CD4-positive, alpha-beta T cell treated with Interleukin-1 beta for 1 hour (primary cell): ENCODE measurements around the gene ELK3.

Experiments used
- DNase-seq, 2 donors: peaks; one replicate each; pipeline ENCODE4 v3.0.0-alpha.2; 2020 to 2022

ELK3 gene

DNA sequence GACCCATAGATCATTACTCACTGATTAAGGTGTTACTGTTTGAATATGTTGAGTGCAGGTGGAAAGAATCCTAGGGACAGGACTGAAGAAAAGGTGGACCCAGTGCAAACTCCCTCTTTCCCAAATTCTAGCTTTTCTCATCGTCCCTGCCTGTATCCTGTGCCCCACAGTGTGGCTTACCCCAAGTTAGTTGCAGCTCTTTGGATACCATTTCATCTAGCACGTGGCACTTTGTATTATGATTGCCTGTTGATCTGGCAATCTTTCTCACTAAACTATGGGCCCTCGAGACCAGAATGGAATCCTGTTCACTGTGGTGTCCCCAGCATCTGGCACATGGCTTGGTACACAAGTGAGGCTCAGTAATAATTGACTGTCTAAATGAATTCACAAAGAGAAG lies 66.5 kb downstream of the ELK3 start:
- no peak for DNase-seq

DNA sequence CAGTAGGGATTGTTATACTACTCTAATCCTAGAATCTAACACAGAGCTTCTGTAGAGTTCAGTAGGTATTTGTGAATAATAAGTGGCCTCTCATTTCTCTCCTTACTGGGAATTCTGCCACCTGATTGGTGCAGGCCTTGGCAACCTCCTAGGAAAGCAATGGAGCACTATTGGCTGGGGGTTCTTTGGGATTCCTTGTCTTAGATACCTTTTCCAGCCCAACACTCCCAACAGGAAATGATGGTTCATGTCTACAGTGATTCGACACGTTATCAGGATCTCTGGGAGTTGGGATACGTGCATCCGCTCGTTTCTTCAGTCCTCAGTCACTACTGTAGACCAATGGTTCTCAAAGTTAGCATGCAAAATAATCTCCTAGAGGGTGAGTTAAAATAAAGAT lies 67.4 kb downstream of the ELK3 start:
- no peak for DNase-seq

DNA sequence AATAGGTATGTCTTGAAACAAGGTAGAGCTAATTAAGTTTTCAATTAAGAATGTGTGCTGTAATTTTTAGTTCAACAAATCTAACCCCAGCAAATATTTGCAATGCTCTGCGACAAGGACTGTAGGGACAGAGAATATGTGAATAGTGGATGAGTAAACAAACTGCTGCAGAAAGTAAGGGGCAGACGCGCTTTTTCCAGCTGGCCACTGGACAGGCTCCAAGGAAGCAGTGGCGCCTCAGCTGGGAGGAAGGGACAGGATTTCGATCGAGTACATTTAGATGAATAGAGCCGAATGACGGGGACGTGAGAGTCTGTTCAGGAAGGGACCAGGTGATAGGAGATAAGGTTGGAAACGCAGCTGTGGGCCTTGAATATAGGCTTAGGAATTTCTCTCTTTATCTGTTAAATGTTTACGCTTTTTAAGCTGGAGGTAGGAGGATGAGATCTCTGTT lies 69.3 kb downstream of the ELK3 start:
- DNase-seq = no peak

DNA sequence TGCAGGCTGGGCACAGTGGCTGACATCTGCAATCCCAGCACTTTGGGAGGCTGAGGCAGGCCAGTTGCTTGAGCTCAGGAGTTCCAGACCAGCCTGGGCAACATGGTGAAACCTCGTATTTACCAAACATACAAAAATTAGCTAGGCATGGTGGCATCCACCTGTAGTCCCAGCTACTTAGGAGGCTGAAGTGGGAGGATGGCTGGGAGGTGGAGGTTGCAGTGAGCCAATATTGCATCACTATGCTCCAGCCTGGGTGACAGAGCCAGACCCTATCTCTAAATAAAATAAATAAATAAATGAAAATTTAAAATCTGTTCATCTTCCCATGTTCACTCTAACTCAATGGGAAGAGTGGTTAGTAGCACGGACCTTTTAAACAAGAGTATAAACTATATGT lies 71.2 kb downstream of the ELK3 start:
- no peak for DNase-seq

DNA sequence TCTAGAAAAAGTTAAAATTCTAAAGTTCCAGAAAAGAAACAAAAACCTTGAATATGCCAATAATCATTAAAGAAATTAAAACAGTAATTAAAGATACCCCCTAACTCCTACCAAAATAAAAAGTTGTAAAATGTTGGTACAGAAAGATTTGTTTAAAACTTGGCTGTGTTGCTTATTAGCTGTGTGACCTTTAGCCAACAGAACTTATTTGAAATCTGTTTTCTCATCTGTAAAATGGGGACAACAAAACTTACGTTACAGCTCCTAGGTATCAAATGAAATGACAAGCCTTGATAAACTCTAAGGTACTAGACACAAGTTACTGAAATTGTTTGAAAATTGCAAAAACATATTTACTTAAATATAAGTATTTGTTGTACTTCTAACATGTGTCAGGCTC lies 71.7 kb downstream of the ELK3 start:
- DNase-seq = no peak

DNA sequence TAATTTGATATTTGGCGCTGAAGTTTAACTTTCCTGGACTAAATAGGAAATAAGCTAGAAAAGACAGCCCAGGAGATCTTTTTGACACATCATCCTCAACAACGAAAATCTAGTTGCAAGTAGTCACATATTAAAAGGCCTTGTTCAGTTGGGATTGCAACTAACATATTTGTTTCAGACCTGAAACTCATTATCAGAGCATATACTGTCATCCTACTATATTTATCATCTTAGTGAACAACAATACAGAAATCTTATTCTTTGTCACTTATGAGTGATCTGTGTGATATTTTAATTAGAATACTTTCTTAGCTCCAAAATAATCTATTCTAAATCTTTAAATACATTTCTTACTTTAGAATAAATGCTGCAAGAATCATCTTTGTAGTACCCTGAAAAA lies 72.1 kb downstream of the ELK3 start:
- DNase-seq = no peak

DNA sequence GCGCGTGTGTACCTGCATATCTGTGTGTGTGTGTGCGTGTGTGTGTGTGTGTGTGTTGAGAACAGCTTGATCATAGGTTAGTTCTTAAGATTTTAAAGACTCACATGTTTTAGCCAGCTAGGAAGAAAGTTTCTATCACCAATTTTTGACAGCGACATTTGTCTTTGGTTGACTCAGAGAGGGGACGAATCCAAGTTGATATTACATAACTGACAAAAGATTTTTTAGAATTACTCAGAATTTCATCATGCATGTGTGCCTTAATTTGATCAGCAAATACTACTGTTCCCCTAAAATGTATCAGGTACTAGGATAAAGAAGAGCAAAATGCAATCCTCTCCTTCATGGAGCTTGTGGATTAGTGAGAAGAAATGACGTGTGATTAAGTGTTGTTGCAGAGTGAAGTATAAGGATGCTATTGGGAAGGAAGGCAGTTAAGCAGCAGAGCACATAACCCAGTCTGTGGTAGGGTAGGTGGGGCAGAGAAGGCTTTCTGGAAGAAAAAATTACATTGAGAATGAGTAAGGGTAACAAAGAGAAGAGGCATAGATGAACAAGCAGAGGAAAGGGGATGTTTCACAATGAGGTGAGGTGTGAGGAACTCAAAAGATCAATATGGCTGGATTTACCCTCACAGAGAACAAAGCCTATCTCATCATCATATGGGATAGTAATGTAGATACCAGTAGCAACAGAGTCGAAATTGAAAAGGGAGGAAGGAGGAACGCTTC lies 77.5 kb downstream of the ELK3 start:
- DNase-seq = no peak

DNA sequence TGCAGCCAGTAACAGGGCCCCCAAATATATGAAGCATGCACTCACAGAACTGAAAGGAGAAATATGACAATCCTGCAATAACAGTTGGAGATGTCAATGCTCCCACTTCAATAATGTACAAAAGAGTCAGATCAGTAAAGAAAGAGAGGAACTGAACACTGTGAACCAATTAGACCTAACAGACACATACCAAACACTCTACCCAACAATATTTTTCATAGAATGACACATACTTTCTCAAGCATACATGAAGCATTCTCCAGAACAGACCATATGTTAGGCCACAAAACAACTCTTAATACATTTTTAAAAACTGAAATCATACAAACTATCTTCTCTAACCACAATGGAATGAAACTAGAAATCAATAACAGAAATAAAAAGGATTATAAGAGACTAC lies 80.2 kb downstream of the ELK3 start:
- no peak for DNase-seq

DNA sequence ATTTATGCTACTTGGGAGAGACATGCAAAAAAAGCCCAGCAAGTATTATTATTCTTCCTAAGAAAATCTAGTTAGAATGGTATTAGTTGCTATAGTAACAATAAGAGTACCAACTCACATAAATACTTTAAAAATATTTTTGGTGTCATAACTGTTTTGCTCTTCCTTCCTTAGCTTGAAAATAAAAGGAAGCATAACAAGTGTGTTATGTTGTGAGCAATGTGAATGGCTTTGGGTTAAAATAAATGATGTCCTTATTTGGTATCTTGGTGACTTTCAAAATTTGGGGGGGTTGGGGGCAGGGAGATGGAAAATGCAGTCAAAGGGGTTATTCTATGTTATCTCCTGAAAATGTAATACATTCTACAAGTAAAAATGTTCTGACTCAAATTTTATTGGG lies 91.0 kb downstream of the ELK3 start:
- DNase-seq = no peak

DNA sequence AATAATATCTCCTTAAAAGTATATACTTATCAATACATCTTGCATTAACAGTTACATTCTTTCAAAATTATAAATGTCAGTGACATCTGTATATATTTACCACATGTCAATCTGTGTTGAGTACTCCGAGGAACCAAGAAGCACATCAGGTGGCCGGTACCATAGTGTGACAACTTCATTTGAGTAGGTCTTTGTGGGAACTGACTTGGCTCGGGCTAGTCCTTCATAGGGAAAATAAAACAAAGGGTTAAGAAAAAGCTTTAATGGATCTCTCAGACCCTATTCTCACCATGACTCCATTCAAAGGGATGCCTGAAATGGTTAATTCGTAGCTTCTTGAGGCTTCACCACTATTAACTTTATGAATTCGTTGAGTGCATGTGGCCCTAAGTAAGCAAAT lies 94.9 kb downstream of the ELK3 start:
- DNase-seq = no peak

DNA sequence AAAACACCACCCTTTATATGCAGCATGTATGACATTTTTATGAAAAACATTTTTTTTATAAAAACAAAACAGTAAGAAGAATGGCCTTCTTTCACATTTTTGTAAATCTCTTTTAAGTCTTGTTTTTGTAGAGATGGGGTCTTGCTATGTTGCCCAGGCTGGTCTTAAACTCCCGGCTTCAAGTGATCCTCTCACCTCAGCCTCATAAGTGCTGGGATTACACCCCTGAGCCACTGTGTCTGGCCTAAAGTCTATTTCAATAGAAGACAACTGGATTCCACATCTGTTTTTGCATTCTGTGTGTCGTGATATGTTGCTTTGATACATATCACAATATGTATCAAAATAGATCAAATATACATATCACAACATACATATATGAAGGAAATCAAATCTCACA lies 98.9 kb downstream of the ELK3 start:
- no peak for DNase-seq

DNA sequence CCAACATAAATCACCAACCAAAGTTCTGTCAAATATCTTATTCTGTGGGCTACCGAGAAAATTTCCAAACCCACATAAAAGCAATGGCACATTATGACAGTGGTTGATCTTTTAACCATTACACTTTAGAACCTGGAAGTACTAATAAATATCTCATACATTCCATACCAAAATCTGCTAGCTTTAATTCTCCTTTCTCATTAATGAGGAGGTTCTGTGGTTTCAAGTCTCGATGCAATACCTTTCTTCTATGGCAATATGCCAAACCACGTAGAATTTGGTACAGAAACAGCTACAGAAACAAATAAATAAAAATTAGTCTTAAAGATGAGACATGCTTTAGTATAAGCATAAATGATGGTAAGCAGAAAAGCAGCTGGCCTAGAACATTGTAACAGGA lies 100.7 kb downstream of the ELK3 start:
- DNase-seq = peak in 1 of 2 donors; percentile 35

DNA sequence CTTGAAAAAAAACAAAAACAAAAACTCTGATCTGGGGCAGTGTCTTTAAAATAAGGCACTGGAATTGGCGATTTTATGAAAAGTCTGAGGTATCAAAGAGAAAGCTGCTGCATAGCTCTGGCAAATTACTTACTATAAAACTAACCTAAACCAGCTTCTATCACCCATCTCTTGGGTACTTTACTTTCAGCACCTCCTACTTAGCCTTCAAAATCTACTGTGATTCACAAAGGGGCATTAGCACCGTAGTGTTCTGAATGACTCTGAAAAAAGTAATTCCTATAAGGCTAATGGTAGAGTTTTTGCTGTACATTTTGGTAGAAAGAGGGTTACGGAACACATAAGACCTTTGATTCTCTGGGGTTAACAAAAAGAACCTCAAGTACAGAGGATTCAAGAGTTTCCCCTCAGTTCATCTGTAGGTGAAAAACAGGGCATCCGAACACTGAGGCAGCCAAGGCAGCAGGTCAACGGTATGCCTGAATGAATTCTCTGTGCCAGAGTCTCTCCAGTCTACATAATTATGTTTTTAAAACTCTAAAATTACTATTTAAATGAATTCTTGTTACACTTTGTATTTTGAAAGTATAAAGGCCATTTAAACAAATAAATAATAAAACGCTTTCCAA lies 101.5 kb downstream of the ELK3 start:
- no peak for DNase-seq

DNA sequence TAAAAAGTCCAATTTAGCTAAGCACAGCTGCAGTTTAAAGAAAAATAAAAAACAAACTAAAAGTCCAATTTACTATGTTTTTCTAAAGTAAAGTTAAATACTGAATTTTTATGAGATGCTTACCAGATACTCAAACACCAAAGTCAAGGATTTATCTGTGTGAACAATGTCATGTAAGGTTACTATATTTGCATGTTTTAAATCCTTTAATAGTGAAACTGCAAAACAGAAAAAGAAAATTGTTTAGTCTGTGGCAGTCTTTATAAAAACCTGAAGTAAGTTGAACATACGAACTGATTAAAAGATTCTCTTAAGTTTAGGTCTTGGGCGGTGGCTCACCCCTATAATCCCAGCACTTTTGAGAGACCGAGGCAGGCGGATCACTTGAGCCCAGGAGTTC lies 103.3 kb downstream of the ELK3 start:
- DNase-seq = no peak

DNA sequence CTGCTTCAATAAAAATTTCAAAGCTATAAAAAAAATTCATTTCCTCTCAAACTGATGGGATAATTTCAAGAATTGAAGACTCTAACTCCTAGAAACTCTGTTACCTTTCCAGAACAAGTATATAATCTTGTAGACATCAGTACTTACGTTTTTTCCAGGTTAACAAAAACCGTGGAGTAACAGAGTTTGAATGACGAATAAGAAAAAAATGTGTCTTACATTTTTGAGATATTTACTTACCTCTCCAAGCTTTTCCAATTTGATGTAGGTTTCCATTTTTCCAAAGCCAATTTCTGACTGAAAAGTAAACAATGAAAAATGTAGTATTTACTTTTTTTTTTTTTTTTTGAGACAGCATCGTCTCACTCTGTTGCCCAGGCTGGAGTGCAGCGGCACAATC lies 105.9 kb downstream of the ELK3 start:
- no peak for DNase-seq

DNA sequence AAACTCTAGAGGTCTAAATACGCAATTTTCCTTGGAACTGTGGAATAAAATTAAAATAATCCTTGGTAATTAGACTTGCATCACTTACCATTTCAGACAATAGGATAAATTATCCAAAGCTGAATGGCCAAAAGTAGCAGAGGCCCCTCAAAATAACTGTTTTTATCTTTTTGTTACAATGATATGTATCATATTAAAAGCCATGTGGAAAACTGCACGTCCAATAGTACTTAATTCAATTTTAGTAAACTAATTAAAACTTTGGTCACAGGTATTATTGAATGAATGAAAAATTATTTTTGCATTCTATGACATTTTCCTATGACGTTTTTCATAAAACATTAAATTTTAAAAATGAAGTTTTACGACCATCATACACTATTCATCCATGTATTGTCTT lies 107.6 kb downstream of the ELK3 start:
- DNase-seq = no peak

DNA sequence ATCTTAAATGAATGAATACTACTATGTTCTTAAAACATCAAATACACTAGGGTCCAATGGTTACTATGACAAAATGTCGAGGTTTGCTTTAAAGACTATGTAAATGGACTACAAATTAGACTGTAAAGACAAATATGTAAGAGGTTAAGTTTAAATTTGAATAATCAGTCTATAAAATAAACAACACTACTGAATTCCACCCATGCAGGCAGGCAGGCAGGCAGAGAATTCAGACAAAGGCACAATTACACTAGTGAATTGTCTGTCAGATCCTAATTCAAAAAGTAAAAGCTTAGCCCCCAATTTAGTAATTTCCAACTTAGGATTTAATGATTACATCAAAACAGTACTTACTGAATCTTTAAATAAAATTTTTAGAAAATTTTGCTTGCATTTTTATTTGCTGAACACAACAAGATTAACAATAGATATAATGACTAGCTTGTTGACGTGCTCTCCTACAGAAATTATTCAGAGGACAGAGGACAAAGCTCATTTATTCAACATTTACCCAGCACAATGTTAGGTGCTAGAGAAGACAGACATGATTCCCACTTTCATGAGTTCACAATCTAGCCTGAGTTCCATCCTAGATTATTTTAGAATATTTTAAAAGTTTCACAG lies 108.6 kb downstream of the ELK3 start:
- no peak for DNase-seq

DNA sequence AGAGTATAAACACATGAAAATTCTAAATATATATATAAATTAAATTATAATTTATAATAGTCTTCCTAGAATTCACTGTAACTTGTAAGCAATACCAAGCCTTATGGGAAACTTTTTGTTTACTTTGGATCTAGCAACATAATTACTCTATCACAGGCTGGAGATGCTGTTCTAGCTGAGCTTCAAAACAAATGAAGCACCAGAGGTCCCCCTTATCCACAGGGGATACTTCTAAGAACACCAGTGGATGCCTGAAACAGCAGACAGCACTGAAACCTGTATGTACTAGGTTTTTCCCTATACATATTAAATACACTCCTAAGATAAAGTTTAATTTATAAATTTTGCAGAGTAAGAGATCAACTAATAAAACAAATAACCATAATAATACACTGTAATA lies 109.5 kb downstream of the ELK3 start:
- no peak for DNase-seq

DNA sequence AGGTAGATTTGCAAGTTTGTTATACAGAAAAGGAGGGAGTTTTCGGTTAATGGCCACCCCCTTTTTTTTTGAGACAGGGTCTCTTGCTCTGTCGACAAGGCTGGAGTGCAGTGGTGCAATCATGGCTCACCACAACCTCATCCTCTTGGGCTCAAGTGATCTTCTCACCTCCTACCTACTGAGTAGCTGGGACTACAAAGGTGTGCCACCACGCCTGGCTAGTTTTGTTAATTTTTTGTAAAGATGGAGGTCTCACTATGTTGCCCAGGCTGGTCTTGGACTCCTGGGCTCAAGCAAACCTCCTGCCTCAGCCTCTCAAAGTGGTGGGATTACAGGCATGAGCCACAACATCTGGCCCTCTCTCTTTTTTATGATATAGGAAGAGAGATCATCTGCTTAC lies 111.5 kb downstream of the ELK3 start:
- DNase-seq = no peak

DNA sequence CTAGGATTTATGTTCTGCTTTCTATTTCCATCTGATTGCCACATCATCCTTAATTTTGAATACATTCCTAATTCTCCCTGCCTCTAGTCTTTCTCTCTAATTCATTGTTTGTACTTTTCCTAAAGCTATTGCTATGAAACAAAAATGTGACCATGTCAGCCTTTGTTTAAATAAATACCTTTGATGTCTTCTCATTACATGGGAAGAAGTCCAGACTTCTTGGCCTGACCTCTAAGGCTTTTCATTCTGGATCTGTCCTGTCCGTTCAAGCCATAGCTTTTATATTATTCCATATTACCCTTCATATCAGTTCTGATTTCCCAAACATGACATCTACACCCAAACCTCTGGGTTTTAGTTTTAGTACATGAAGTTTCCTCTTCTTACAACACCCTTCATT lies 114.7 kb downstream of the ELK3 start:
- no peak for DNase-seq

DNA sequence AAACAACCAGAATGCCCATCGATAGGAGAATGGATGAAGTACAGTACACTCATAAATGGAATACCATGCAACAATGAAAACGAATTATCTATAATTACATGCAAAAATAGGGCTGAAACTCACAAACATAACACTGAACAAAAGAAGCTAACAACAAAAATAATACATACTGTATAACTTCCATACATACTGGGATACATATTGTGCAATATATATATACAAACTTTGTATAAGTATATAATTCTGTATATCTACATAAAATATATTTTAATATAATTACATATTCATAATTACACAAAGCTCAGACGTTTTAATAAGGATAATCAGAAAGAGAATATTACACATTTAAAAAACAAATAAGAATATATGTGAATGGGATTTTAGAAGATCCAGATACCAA lies 115.9 kb downstream of the ELK3 start:
- DNase-seq = no peak

DNA sequence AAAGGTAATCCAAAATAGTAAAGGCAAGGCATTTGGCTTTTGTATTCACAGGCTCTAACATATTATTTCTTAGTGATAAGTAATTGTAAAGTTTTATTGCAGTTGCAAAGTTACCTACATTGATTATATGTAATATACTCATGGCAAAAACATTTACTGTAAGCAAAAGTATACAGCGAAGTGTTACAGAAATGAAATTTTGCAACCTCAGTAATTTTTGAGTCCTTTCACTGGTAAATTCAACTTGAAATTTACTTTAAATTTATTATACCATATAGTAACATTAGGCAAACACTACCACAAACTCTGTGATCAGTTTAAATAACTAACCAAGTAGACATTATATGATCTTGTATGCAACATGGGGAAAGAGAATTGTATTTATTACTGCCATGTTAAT lies 117.0 kb downstream of the ELK3 start:
- DNase-seq = no peak

DNA sequence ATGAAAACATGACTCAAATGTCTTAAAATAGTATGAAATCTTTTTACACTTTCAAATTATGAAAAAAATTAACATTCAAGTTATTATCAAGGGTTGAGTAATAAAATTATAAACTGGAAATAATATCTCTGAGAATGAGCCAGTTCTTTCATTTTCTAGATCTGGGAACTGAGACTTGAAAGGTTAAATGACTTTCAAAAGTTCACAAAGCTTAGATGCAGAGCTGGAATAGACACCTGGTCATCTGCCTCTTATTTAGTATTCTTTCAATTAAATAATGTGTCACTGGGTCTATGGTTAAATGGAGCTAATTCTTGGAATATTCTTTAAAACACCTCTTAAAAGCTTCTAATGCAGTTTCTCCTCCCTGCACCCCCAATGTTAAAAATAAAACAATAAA lies 119.4 kb downstream of the ELK3 start:
- DNase-seq = no peak

DNA sequence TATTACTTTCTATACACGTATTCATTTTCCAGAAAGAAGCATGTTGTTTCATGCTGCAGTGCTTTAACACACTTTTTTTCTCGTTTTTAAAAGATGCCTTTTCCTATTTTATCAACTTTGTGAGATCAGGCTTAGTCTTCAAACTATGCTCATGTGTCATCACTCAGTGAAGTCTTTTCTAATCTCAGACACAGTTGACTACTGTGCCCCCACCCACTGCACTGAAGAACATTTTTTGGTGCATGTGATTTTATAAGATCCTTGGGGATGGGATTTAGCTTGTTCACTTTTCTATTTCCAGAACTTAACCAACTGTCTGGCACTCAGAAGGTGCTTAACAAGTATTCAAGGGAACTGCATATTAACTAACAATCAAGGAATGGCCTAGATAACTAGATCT lies 120.5 kb downstream of the ELK3 start:
- no peak for DNase-seq
